HG02973 (cell line): ENCODE results near the gene WNT8B.

ENCODE experiments used
- ATAC-seq: cut with Tn5 transposase; IDR thresholded peaks from one replicate; pipeline ENCODE4 v1.9.1; 2021; ENCODE audit warnings: moderate library complexity; ENCODE audit not compliant: unreplicated experiment

The WNT8B gene

GRCh38 chr10:100516847-100517246 lies 54.0 kb downstream of the WNT8B start:
- ATAC-seq: no peak

- no peak for ATAC-seq
Observed at GRCh38 chr10:100518761-100519241, 56.0 kb downstream of the WNT8B start.

- ATAC-seq: no peak
Observed at GRCh38 chr10:100519311-100520051, 56.7 kb downstream of the WNT8B start, which contains the start of gene SEC31B. Gene SEC31B (minus strand): TSS chr10:100519861. CDS start chr10:100516952, 2,909 bp downstream.

GRCh38 chr10:100520811-100521210 lies 58.0 kb downstream of the WNT8B start:
- ATAC-seq: no peak

GRCh38 chr10:100522107-100522801 lies 59.4 kb downstream of the WNT8B start:
- no peak for ATAC-seq

- ATAC-seq: no peak
Observed at GRCh38 chr10:100522945-100523344, 60.1 kb downstream of the WNT8B start.

GRCh38 chr10:100524206-100524605 lies 61.4 kb downstream of the WNT8B start:
- no peak for ATAC-seq

- no peak for ATAC-seq
Observed at GRCh38 chr10:100524638-100525037, 61.8 kb downstream of the WNT8B start.

- ATAC-seq: no peak
Observed at GRCh38 chr10:100528123-100528886, 65.5 kb downstream of the WNT8B start.

- ATAC-seq: no peak
Observed at GRCh38 chr10:100528921-100529474, 66.2 kb downstream of the WNT8B start.

- no peak for ATAC-seq
Observed at GRCh38 chr10:100529475-100530298, 66.9 kb downstream of the WNT8B start, which contains the start of gene NDUFB8. Gene NDUFB8 (minus strand): TSS chr10:100529871. CDS start chr10:100529851, 20 bp downstream.

GRCh38 chr10:100531761-100532160 lies 69.0 kb downstream of the WNT8B start:
- ATAC-seq: no peak
